A549 (cell line): ENCODE data around the gene ROBO1. TPM values are rescaled to one million over a fixed set of nuclear protein-coding genes. Genes with fewer than 3 reads are reported as not detected.
A peak's percentile ranks its signal among the peaks of the same experiment; 100 is the strongest.

Source experiments
- ATAC-seq, 2 experiments: fragments of 200-7000 bp in 1 of 2; fragments of >200 bp in 1 of 2; cut with Nextera tagmentation in 1 of 2; cut with Tn5 transposase in 1 of 2; 3 replicates each; pipeline versions ENCODE4 v1.8.0 to v1.9.1; 2018 to 2020; ENCODE audit warnings: mild to moderate bottlenecking in 1 of 2, moderate library complexity in 1 of 2
- CTCF ChIA-PET: fragments of 300-600 bp; sonication (Branson Sonifier 250); formaldehyde crosslinking; extraction: SDS; loops from one replicate; lab custom pipeline; 2021; ENCODE audit warnings: antibody characterized with exemption, inconsistent platforms; lab: Yijun Ruan, JAX
- POLR2A ChIA-PET: fragments of 350-600 bp; formaldehyde crosslinking; extraction: SDS; loops from one replicate; lab custom pipeline; 2021; ENCODE audit warnings: antibody characterized with exemption, inconsistent platforms; lab: Yijun Ruan, JAX
- DNase-seq, 2 experiments: peaks; one replicate each; pipeline versions ENCODE4 v3.0.0 to v3.0.0-alpha.2; 2011 to 2016; ENCODE audit warnings: low read depth in 1 of 2, low spot score in 1 of 2
- FAIRE-seq: peaks from 2 replicates; lab custom pipeline; 2011; peaks lifted over from hg19 to GRCh38; lab: Jason Lieb, UNC
- H3K27ac ChIP-seq, 2 experiments: fragments of >200 bp; sonication (Bioruptor Twin); formaldehyde crosslinking; 3 replicates each; pipeline ENCODE4 v1.5.1; 2016 to 2017
- H3K4me1 ChIP-seq: fragments of >200 bp; sonication (Bioruptor Twin); formaldehyde crosslinking; 3 replicates; pipeline ENCODE4 v1.6.1; 2016
- H3K4me2 ChIP-seq: fragments of >200 bp; sonication (Bioruptor Twin); formaldehyde crosslinking; 3 replicates; pipeline ENCODE4 v1.6.1; 2016
- H3K4me3 ChIP-seq: fragments of >200 bp; sonication (Bioruptor Twin); formaldehyde crosslinking; 3 replicates; pipeline ENCODE4 v1.5.1; 2016
- H3K9me3 ChIP-seq: fragments of >200 bp; sonication (Bioruptor Twin); formaldehyde crosslinking; 3 replicates; pipeline ENCODE4 v1.6.1; 2016
- EHF ChIP-seq: fragments of 250-450 bp; sonication (Bioruptor Pico); IDR thresholded peaks from 2 replicates; pipeline ENCODE4 v1.5.0; 2020; ENCODE audit warnings: mild to moderate bottlenecking
- EHMT2 ChIP-seq: fragments of 200-600 bp; sonication (generic); IDR thresholded peaks from 2 replicates; pipeline ENCODE4 v1.6.1; 2016; ENCODE audit warnings: antibody characterized with exemption, low read depth, mild to moderate bottlenecking, moderate library complexity
- FOSB ChIP-seq: fragments of 250-450 bp; sonication (Bioruptor Pico); IDR thresholded peaks from 2 replicates; pipeline ENCODE4 v1.5.0; 2020; ENCODE audit warnings: mild to moderate bottlenecking, moderate library complexity
- FOSL2 ChIP-seq, 2 experiments: fragments of 450-650 bp in 1 of 2; fragments of >200 bp in 1 of 2; sonication (Bioruptor Twin) in 1 of 2; formaldehyde crosslinking; IDR thresholded peaks; 2 replicates each; pipeline versions ENCODE4 v1.5.0 to v1.6.1; 2016 to 2020; ENCODE audit warnings: mild to moderate bottlenecking in 1 of 2, moderate library complexity in 1 of 2
- GATA3 ChIP-seq: IDR thresholded peaks from 2 replicates; pipeline ENCODE4 v1.6.1; 2012; ENCODE audit warnings: borderline replicate concordance
- HDAC2 ChIP-seq: fragments of 200-600 bp; sonication (generic); IDR thresholded peaks from 2 replicates; pipeline ENCODE4 v1.6.1; 2016
- HOXB13 ChIP-seq: fragments of 250-450 bp; sonication (Bioruptor Pico); IDR thresholded peaks from 2 replicates; pipeline ENCODE4 v1.5.0; 2020; ENCODE audit warnings: low read depth, mild to moderate bottlenecking, moderate library complexity
- JUN ChIP-seq, 2 experiments: fragments of >200 bp; sonication (Bioruptor Twin); formaldehyde crosslinking; IDR thresholded peaks; 2 replicates in 1 of 2; 3 replicates in 1 of 2; pipeline ENCODE4 v1.6.1; 2016 to 2017
- KDM1A ChIP-seq: fragments of 200-600 bp; sonication (generic); IDR thresholded peaks from 2 replicates; pipeline ENCODE4 v1.6.1; 2016; ENCODE audit warnings: low read depth, mild to moderate bottlenecking
- MAFK ChIP-seq: fragments of 450-650 bp; IDR thresholded peaks from 2 replicates; pipeline ENCODE4 v1.6.1; 2014; ENCODE audit not compliant: partially characterized antibody
- MAZ ChIP-seq: fragments of 150-350 bp; IDR thresholded peaks from 2 replicates; pipeline ENCODE4 v1.6.1; 2014; ENCODE audit warnings: antibody characterized with exemption, low read depth, low read length, borderline replicate concordance
- NFE2L2 ChIP-seq: fragments of 150-350 bp; conservative IDR thresholded peaks from 2 replicates; pipeline ENCODE4 v1.6.1; 2014; ENCODE audit warnings: low read length
- NR3C1 ChIP-seq: fragments of >200 bp; sonication (Bioruptor Twin); formaldehyde crosslinking; IDR thresholded peaks from 3 replicates; pipeline ENCODE4 v1.6.1; 2017
- POLR2A ChIP-seq: IDR thresholded peaks from 2 replicates; pipeline ENCODE4 v1.6.1; 2012; ENCODE audit warnings: mild to moderate bottlenecking, low read length
- POLR2AphosphoS2 ChIP-seq: conservative IDR thresholded peaks from 2 replicates; pipeline ENCODE4 v1.6.1; 2012; ENCODE audit warnings: low read length, improper control_type of control experiment, inconsistent platforms
- RARB ChIP-seq: fragments of 250-450 bp; sonication (Bioruptor Pico); IDR thresholded peaks from 2 replicates; pipeline ENCODE4 v1.8.0; 2021; ENCODE audit warnings: mild to moderate bottlenecking, moderate library complexity
- RNF2 ChIP-seq: fragments of 200-600 bp; sonication (generic); IDR thresholded peaks from 2 replicates; pipeline ENCODE4 v1.6.1; 2016; ENCODE audit warnings: low read depth, mild to moderate bottlenecking, antibody characterized with exemption, moderate library complexity, borderline replicate concordance
- SMC3 ChIP-seq: fragments of >200 bp; sonication (Bioruptor Twin); formaldehyde crosslinking; IDR thresholded peaks from 3 replicates; pipeline ENCODE4 v1.6.1; 2018; ENCODE audit warnings: inconsistent platforms
- TFCP2L1 ChIP-seq: fragments of 250-450 bp; sonication (Bioruptor Pico); IDR thresholded peaks from 2 replicates; pipeline ENCODE4 v1.5.0; 2021; ENCODE audit warnings: mild to moderate bottlenecking
- TP53 ChIP-seq: fragments of 250-450 bp; sonication (Bioruptor Pico); IDR thresholded peaks from 2 replicates; pipeline ENCODE4 v1.5.0; 2021; ENCODE audit warnings: mild to moderate bottlenecking, moderate library complexity
- ZC3H11A ChIP-seq: fragments of 450-650 bp; IDR thresholded peaks from 2 replicates; pipeline ENCODE4 v1.6.1; 2014; ENCODE audit warnings: antibody characterized with exemption, mild to moderate bottlenecking
- ZNF302 ChIP-seq: fragments of 250-450 bp; sonication (Bioruptor Pico); IDR thresholded peaks from 2 replicates; pipeline ENCODE4 v1.9.0; 2021; ENCODE audit warnings: inconsistent platforms, mild to moderate bottlenecking, moderate library complexity
- WGBS: methylation state at CpG from one replicate; pipeline ENCODE4 v1.1.6; 2017; ENCODE audit errors: missing lambda C conversion rate; 5-methylcytosine and 5-hydroxymethylcytosine counted together
- polyA plus RNA-seq, 4 experiments: library from polyadenylated mRNA; depleted of rRNA in 3 of 4; stranded (reverse); fragments of >200 nt; fragmentation: RNase III in 1 of 4; extraction: RNeasy Plus Mini Kit Qiagen cat#74134 plus additional on column Dnase treatment in 1 of 4; gene quantifications; 2 replicates in 3 of 4; 3 replicates in 1 of 4; pipeline ENCODE4 v1.2.3, GENCODE V29; 2011 to 2017
- TF ChIP-seq, protein P1 (sequence below): fragments of 250-450 bp; sonication (Bioruptor Pico); IDR thresholded peaks from 2 replicates; pipeline ENCODE4 v1.5.0; 2020; ENCODE audit warnings: low read depth, mild to moderate bottlenecking, moderate library complexity
- TF ChIP-seq, protein P2 (sequence below): IDR thresholded peaks from 2 replicates; pipeline ENCODE4 v1.6.1; 2012
- TF ChIP-seq, protein P3 (sequence below): fragments of 150-350 bp; IDR thresholded peaks from 2 replicates; pipeline ENCODE4 v1.6.1; 2014; ENCODE audit warnings: low read depth, mild to moderate bottlenecking, low read length
- TF ChIP-seq, protein P4 (sequence below): fragments of 250-450 bp; sonication (Bioruptor Pico); IDR thresholded peaks from 2 replicates; pipeline ENCODE4 v1.5.0; 2021; ENCODE audit warnings: mild to moderate bottlenecking, moderate library complexity, borderline replicate concordance
- TF ChIP-seq, protein P5 (sequence below): fragments of >200 bp; sonication (Bioruptor Twin); formaldehyde crosslinking; IDR thresholded peaks from 3 replicates; pipeline ENCODE4 v1.5.1; 2016

ROBO1 gene
- polyA plus RNA-seq, 2 of the 4 experiments (the other 2 are of a cell fraction): 25.3 to 35.6 TPM

DNA sequence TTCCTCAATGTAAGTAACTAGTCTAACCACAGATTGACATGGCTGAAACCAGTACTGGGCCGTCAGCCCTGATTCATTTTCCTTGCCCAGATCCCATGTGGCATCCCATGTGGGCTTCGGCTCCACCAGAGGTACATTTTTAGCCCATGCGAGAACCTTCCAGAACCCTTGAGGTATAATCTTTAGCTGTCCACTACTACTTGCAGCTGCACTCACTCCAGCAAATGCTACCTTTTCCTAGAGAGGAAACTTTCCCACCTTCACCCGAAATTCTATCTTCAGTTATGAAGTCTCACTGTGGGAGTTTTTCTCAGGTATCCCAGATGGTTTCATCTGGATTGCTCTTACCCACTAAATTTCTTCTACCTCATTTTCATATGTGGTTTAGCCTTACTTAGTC, 907.2 kb downstream of the ROBO1 start:
- POLR2A ChIA-PET: no interaction called here

DNA sequence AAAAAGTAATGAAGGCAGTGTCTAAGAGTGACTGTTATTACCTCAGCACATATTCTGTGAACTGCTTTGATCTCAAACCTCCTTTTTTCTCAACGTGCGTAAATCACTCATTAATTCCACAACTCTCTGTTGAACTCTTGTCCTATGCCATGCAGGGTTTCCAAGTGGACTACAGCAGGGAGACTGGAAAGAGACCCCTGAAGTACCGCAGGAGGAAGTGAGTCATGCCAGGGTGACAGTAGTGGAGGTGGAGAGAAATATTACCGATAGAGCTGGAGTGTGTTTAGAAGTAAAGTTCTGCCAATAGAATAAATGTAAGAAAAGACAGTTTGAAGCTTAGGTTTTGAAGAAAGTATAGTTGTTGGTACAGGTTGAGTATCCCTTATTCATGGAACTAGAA, 908.9 kb downstream of the ROBO1 start:
- WGBS: 77% methylated on average over 4 of the region's 4 CpGs
- POLR2A ChIA-PET: interaction anchor here (0.6 kb wide), 1 partner anchor 54 kb away, joined by 4 read pairs; no protein-coding TSS in a partner anchor
- H3K27ac ChIP-seq: no peak overlapping the region
- no peaks in the 10 kb centered on the region for H3K9me3 ChIP-seq
- TF ChIP-seq, protein P1, sequence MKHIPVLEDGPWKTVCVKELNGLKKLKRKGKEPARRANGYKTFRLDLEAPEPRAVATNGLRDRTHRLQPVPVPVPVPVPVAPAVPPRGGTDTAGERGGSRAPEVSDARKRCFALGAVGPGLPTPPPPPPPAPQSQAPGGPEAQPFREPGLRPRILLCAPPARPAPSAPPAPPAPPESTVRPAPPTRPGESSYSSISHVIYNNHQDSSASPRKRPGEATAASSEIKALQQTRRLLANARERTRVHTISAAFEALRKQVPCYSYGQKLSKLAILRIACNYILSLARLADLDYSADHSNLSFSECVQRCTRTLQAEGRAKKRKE (CRISPR knock-in tag): no peak
- H3K4me3 ChIP-seq: no peak overlapping the region
- peaks cover 4% of the 10 kb centered on the region; the same call in 1 of the 3 replicates for H3K4me1 ChIP-seq
- ATAC-seq: no peak
- CTCF ChIA-PET: interaction anchor here (1.0 kb wide), 1 partner anchor 129 kb away, joined by 4 read pairs; no protein-coding TSS in a partner anchor
- H3K4me2 ChIP-seq: no peak overlapping the region
- DNase-seq: no peak
- FAIRE-seq: no peak

More for the DNA sequence above, 907.2 kb downstream of the ROBO1 start:
- DNase-seq (no peak), ATAC-seq (no peak), FAIRE-seq (no peak)
- no peaks in the 10 kb centered on the region for H3K9me3 ChIP-seq
- CTCF ChIA-PET: no interaction called here
- TF ChIP-seq KDM1A (no peak), POLR2AphosphoS2 (no peak), MAZ (no peak), FOSL2 (IDR thresholded peaks at IDR 0.05) (no peak), FOSL2 (CRISPR knock-in tag; IDR thresholded peaks at IDR 0.05) (no peak), MAFK (no peak), NFE2L2 (no peak), EHMT2 (no peak), HDAC2 (no peak), RARB (CRISPR knock-in tag) (no peak), POLR2A (no peak), EHF (CRISPR knock-in tag) (no peak), TP53 (CRISPR knock-in tag) (no peak), TFCP2L1 (CRISPR knock-in tag) (no peak), NR3C1 (no peak), RNF2 (no peak), ZC3H11A (no peak), FOSB (no peak), SMC3 (no peak)
- TF ChIP-seq, protein P2, sequence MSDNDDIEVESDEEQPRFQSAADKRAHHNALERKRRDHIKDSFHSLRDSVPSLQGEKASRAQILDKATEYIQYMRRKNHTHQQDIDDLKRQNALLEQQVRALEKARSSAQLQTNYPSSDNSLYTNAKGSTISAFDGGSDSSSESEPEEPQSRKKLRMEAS: no peak
- TF ChIP-seq, protein P3, sequence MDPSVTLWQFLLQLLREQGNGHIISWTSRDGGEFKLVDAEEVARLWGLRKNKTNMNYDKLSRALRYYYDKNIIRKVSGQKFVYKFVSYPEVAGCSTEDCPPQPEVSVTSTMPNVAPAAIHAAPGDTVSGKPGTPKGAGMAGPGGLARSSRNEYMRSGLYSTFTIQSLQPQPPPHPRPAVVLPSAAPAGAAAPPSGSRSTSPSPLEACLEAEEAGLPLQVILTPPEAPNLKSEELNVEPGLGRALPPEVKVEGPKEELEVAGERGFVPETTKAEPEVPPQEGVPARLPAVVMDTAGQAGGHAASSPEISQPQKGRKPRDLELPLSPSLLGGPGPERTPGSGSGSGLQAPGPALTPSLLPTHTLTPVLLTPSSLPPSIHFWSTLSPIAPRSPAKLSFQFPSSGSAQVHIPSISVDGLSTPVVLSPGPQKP: no peak
- WGBS: 72% methylated on average over 4 of the region's 4 CpGs
- no peak overlapping the region for H3K4me3 ChIP-seq
- no peak overlapping the region for H3K4me2 ChIP-seq
- no peak overlapping the region for H3K27ac ChIP-seq
- H3K4me1 ChIP-seq: no peaks in the 10 kb centered on the region; the same call in 2 of the 3 replicates

DNA sequence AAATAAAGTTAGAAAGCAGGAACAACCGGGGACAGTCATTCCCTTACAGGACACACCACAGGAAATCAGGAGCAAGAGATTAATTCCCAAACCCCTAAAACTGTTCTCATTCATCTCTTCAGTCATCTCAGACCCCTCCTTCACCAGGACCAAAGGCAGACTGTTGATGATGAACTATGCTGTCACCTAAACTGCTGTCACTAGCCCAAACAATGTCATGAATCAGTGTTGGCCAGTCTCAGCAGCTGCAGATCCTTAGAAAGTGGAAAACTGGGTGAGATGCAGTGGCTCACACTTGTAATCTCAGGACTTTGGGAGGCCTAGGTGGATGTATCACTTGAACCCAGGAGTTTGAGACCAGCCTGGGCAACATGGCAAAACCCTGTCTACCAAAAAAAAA, 909.6 kb downstream of the ROBO1 start:
- 0 out of 3 replicates have a peak overlapping the region, but pooled peaks have one; percentile 19 for H3K4me2 ChIP-seq
- ChIA-PET POLR2A (interaction anchor here (0.6 kb wide), 1 partner anchor 55 kb away, joined by 4 read pairs; no protein-coding TSS in a partner anchor), CTCF (interaction anchor here (0.8 to 0.9 kb wide), 2 partner anchors 13 to 158 kb away, joined by 3 read pairs; no protein-coding TSS in a partner anchor)
- 70% methylated on average over 1 of the region's 1 CpG for WGBS
- H3K9me3 ChIP-seq: no peaks in the 10 kb centered on the region
- DNase-seq (no peak), FAIRE-seq (no peak), ATAC-seq (peak in 1 of 2 experiments; percentile 39; a peak in 2 of 6 replicates)
- peak overlapping the region in 1 of 2 experiments; percentile 25; a peak in 2 of 6 replicates for H3K27ac ChIP-seq
- H3K4me1 ChIP-seq: peaks cover 4% of the 10 kb centered on the region; the same call in 1 of the 3 replicates
- H3K4me3 ChIP-seq: no peak overlapping the region
- TF ChIP-seq, protein P2: no peak
- TF ChIP-seq JUN (IDR thresholded peaks at IDR 0.05) (no peak), FOSB (no peak), HOXB13 (CRISPR knock-in tag) (no peak), RNF2 (no peak), GATA3 (no peak), RARB (CRISPR knock-in tag) (no peak), HDAC2 (no peak), KDM1A (no peak), ZNF302 (CRISPR knock-in tag) (no peak)
- TF ChIP-seq, protein P4, sequence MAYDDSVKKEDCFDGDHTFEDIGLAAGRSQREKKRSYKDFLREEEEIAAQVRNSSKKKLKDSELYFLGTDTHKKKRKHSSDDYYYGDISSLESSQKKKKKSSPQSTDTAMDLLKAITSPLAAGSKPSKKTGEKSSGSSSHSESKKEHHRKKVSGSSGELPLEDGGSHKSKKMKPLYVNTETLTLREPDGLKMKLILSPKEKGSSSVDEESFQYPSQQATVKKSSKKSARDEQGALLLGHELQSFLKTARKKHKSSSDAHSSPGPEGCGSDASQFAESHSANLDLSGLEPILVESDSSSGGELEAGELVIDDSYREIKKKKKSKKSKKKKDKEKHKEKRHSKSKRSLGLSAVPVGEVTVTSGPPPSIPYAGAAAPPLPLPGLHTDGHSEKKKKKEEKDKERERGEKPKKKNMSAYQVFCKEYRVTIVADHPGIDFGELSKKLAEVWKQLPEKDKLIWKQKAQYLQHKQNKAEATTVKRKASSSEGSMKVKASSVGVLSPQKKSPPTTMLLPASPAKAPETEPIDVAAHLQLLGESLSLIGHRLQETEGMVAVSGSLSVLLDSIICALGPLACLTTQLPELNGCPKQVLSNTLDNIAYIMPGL: no peak
- TF ChIP-seq, protein P5, sequence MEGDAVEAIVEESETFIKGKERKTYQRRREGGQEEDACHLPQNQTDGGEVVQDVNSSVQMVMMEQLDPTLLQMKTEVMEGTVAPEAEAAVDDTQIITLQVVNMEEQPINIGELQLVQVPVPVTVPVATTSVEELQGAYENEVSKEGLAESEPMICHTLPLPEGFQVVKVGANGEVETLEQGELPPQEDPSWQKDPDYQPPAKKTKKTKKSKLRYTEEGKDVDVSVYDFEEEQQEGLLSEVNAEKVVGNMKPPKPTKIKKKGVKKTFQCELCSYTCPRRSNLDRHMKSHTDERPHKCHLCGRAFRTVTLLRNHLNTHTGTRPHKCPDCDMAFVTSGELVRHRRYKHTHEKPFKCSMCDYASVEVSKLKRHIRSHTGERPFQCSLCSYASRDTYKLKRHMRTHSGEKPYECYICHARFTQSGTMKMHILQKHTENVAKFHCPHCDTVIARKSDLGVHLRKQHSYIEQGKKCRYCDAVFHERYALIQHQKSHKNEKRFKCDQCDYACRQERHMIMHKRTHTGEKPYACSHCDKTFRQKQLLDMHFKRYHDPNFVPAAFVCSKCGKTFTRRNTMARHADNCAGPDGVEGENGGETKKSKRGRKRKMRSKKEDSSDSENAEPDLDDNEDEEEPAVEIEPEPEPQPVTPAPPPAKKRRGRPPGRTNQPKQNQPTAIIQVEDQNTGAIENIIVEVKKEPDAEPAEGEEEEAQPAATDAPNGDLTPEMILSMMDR: no peak
